Effector CD4-positive, alpha-beta T cell (primary cell): ENCODE measurements around the gene NAT14.
"Not testable (repeated sequence)": the region's sequence is repeated elsewhere in the genome, so short reads cannot be mapped to it uniquely, and the experiment has no call there.

Experiments
- DNase-seq: peaks from one replicate; pipeline ENCODE4 v3.0.0-alpha.2; 2020

NAT14 gene

GRCh38 chr19:55487924-55488687, 3.1 kb downstream of the NAT14 start, which contains the start of gene SSC5D:
Gene SSC5D, plus strand, starts transcription at chr19:55488436. Its CDS starts 154 bp downstream, at chr19:55488590.
- DNase-seq = no peak

- DNase-seq = no peak
Observed at GRCh38 chr19:55488986-55489710, 4.2 kb downstream of the NAT14 start.

- DNase-seq = no peak
Observed at GRCh38 chr19:55489711-55490477, 4.9 kb downstream of the NAT14 start.

- DNase-seq = no peak
Observed at GRCh38 chr19:55490478-55491432, 5.8 kb downstream of the NAT14 start.

- DNase-seq = no peak
Observed at GRCh38 chr19:55491546-55492360, 6.8 kb downstream of the NAT14 start.

GRCh38 chr19:55492362-55492944, 7.5 kb downstream of the NAT14 start:
- DNase-seq = no peak

GRCh38 chr19:55493052-55493644, 8.2 kb downstream of the NAT14 start:
- no peak for DNase-seq

GRCh38 chr19:55493645-55494171, 8.7 kb downstream of the NAT14 start:
- no peak for DNase-seq

- no peak for DNase-seq
Observed at GRCh38 chr19:55494172-55494761, 9.3 kb downstream of the NAT14 start.

GRCh38 chr19:55495646-55496349, 10.8 kb downstream of the NAT14 start:
- no peak for DNase-seq

GRCh38 chr19:55496820-55497219, 11.8 kb downstream of the NAT14 start:
- DNase-seq = not testable (repeated sequence)

GRCh38 chr19:55497763-55498162, 12.8 kb downstream of the NAT14 start:
- no peak for DNase-seq

- DNase-seq = no peak
Observed at GRCh38 chr19:55498246-55498840, 13.4 kb downstream of the NAT14 start.

GRCh38 chr19:55500368-55500952, 15.5 kb downstream of the NAT14 start:
- DNase-seq = no peak

GRCh38 chr19:55502197-55502952, 17.4 kb downstream of the NAT14 start:
- DNase-seq = no peak

- DNase-seq = no peak
Observed at GRCh38 chr19:55503157-55503501, 18.1 kb downstream of the NAT14 start.

GRCh38 chr19:55503502-55504251, 18.7 kb downstream of the NAT14 start:
- peak; percentile 93 for DNase-seq
